Measurements from ENCODE around the gene LHFPL2. TPM values are rescaled to one million over a fixed set of nuclear protein-coding genes. Genes with fewer than 3 reads are reported as not detected.

LHFPL2 gene
- total and polyA plus RNA-seq, 9 donors: 20.3 to 45.1 (median 27.9) TPM

- DNase-seq: no peak
- no peaks in the 10 kb centered on the region for H3K36me3 ChIP-seq
- intact Hi-C loops (cut with DNase I): loop anchor here in 1 of 4 donors (10.0 kb wide), 1 partner anchor 53 kb away; no protein-coding TSS in a partner anchor
- H3K27ac ChIP-seq: no peak overlapping the region
- no peak overlapping the region for H3K4me3 ChIP-seq
- H3K4me1 ChIP-seq (ENCODE audit: insufficient read depth): peaks cover 27% of the 10 kb centered on the region
- TF ChIP-seq POLR2A (IDR thresholded peaks at IDR 0.05) (no peak), EP300 (IDR thresholded peaks at IDR 0.05) (no peak)
- TF ChIP-seq, protein P1, sequence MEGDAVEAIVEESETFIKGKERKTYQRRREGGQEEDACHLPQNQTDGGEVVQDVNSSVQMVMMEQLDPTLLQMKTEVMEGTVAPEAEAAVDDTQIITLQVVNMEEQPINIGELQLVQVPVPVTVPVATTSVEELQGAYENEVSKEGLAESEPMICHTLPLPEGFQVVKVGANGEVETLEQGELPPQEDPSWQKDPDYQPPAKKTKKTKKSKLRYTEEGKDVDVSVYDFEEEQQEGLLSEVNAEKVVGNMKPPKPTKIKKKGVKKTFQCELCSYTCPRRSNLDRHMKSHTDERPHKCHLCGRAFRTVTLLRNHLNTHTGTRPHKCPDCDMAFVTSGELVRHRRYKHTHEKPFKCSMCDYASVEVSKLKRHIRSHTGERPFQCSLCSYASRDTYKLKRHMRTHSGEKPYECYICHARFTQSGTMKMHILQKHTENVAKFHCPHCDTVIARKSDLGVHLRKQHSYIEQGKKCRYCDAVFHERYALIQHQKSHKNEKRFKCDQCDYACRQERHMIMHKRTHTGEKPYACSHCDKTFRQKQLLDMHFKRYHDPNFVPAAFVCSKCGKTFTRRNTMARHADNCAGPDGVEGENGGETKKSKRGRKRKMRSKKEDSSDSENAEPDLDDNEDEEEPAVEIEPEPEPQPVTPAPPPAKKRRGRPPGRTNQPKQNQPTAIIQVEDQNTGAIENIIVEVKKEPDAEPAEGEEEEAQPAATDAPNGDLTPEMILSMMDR (IDR thresholded peaks at IDR 0.05): no peak
- no peaks in the 10 kb centered on the region for H3K9me3 ChIP-seq
- H3K27me3 ChIP-seq: no peaks in the 10 kb centered on the region
Measured at GRCh38 chr5:78597974-78598371, 50.6 kb downstream of the LHFPL2 start.

GRCh38 chr5:78597068-78597973, 51.3 kb downstream of the LHFPL2 start:
- H3K4me3 ChIP-seq: no peak overlapping the region
- no peaks in the 10 kb centered on the region for H3K27me3 ChIP-seq
- WGBS, 3 donors: 59 to 74% (median 67%) methylated on average over 5 of the region's 5 CpGs
- no peak overlapping the region for H3K27ac ChIP-seq
- no peaks in the 10 kb centered on the region for H3K36me3 ChIP-seq
- no peak for TF ChIP-seq POLR2A (IDR thresholded peaks at IDR 0.05)
- H3K4me1 ChIP-seq (ENCODE audit: insufficient read depth): peaks cover 29% of the 10 kb centered on the region
- H3K9me3 ChIP-seq: no peaks in the 10 kb centered on the region
- no peak for DNase-seq
- intact Hi-C loops (cut with DNase I): loop anchor here in 1 of 4 donors (10.0 kb wide), 1 partner anchor 53 kb away; no protein-coding TSS in a partner anchor

DNA sequence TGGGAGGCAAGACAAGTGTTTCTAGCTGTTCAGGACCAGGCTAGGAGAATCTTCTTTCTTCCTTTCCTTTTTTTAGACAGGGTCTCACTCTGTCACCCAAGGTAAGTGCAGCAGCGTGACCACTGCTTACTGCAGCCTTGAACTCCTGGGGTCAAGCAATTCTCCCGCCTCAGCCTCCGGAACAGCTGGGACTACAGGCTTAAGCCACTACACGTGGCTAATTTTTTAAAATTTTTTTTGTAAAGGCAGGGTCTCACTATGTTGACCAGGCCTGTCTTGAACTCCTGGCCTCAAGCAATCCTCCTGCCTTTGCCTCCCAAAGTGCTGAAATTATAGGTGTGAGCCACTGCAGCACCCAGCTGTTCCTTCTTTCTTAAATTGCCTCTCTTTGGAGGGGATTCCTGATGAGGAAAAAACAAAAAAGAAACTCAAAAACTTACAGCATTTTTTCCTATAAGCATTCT, 53.1 kb downstream of the LHFPL2 start:
- 4 to 16% (median 9%) methylated on average over 4 of the region's 4 CpGs for WGBS, 3 donors
- Histone ChIP-seq H3K4me3 (no peak overlapping the region), H3K9me3 (no peaks in the 10 kb centered on the region), H3K36me3 (no peaks in the 10 kb centered on the region), H3K27ac (peak overlapping the region in 1 of 2 donors; percentile 82), H3K27me3 (no peaks in the 10 kb centered on the region), H3K4me1 (ENCODE audit: insufficient read depth) (peaks cover 31% of the 10 kb centered on the region)
- no peak for TF ChIP-seq POLR2A (IDR thresholded peaks at IDR 0.05)
- peak in 4 of 5 donors; percentile 37 to 52 (median 48) for DNase-seq
- intact Hi-C loops (cut with DNase I): loop anchor here in 1 of 4 donors (10.0 kb wide), 1 partner anchor 51 kb away; no protein-coding TSS in a partner anchor

GRCh38 chr5:78594610-78595457, 53.7 kb downstream of the LHFPL2 start:
- no peak overlapping the region for H3K4me3 ChIP-seq
- intact Hi-C loops (cut with DNase I): loop anchor here in 1 of 4 donors (10.0 kb wide), 1 partner anchor 50 kb away; no protein-coding TSS in a partner anchor
- H3K36me3 ChIP-seq: no peaks in the 10 kb centered on the region
- H3K27me3 ChIP-seq: no peaks in the 10 kb centered on the region
- H3K4me1 ChIP-seq (ENCODE audit: insufficient read depth): peaks cover 31% of the 10 kb centered on the region
- 17 to 20% (median 19%) methylated on average over 7 of the region's 7 CpGs for WGBS, 3 donors
- peak; percentile 37 to 74 (median 48) for DNase-seq
- H3K9me3 ChIP-seq: no peaks in the 10 kb centered on the region
- no peak for TF ChIP-seq EP300 (IDR thresholded peaks at IDR 0.05)
- TF ChIP-seq, protein P1 (IDR thresholded peaks at IDR 0.05): no peak
- no peak for TF ChIP-seq POLR2A (IDR thresholded peaks at IDR 0.05)
- peak overlapping the region in 1 of 2 donors; percentile 82 for H3K27ac ChIP-seq

- no peaks in the 10 kb centered on the region for H3K9me3 ChIP-seq
- intact Hi-C loops (cut with DNase I): loop anchor here in 1 of 4 donors (10.0 kb wide), 1 partner anchor 49 kb away; no protein-coding TSS in a partner anchor
- WGBS, 3 donors: 17 to 32% (median 17%) methylated on average over 3 of the region's 3 CpGs
- no peak for DNase-seq
- H3K36me3 ChIP-seq: no peaks in the 10 kb centered on the region
- H3K4me1 ChIP-seq (ENCODE audit: insufficient read depth): peaks cover 31% of the 10 kb centered on the region
- peak overlapping the region in 1 of 2 donors; percentile 82 for H3K27ac ChIP-seq
- H3K4me3 ChIP-seq: no peak overlapping the region
- H3K27me3 ChIP-seq: no peaks in the 10 kb centered on the region
- TF ChIP-seq EP300 (IDR thresholded peaks at IDR 0.05) (no peak), POLR2A (IDR thresholded peaks at IDR 0.05) (no peak)
- TF ChIP-seq, protein P1 (IDR thresholded peaks at IDR 0.05): no peak
Measured at GRCh38 chr5:78594021-78594420, 54.6 kb downstream of the LHFPL2 start.
